ENCODE results near the gene ARID1B. TPM values are rescaled to one million over a fixed set of nuclear protein-coding genes. Genes with fewer than 3 reads are reported as not detected.

Gene ARID1B
- total RNA-seq, 6 experiments from 2014 or later, result 23.2 to 35.3 (median 30.7) TPM

- ATAC-seq, result no peak
- no peaks in the 10 kb centered on the region for H3K9me3 ChIP-seq
- intact Hi-C loops (cut with DNase I), result no loop called here
- H3K27ac ChIP-seq, result no peak overlapping the region
- DNase-seq, result no peak
- no peaks in the 10 kb centered on the region for H3K36me3 ChIP-seq
- H3K4me1 ChIP-seq, result peaks cover 0 to 36% (median 8%) of the 10 kb centered on the region in 4 donors
- no peak overlapping the region for H3K4me3 ChIP-seq
- 62% methylated on average over 3 of the region's 3 CpGs for WGBS (ENCODE audit: insufficient coverage, low coverage, low lambda C conversion rate, missing lambda C conversion rate)
- TF ChIP-seq, protein P1, sequence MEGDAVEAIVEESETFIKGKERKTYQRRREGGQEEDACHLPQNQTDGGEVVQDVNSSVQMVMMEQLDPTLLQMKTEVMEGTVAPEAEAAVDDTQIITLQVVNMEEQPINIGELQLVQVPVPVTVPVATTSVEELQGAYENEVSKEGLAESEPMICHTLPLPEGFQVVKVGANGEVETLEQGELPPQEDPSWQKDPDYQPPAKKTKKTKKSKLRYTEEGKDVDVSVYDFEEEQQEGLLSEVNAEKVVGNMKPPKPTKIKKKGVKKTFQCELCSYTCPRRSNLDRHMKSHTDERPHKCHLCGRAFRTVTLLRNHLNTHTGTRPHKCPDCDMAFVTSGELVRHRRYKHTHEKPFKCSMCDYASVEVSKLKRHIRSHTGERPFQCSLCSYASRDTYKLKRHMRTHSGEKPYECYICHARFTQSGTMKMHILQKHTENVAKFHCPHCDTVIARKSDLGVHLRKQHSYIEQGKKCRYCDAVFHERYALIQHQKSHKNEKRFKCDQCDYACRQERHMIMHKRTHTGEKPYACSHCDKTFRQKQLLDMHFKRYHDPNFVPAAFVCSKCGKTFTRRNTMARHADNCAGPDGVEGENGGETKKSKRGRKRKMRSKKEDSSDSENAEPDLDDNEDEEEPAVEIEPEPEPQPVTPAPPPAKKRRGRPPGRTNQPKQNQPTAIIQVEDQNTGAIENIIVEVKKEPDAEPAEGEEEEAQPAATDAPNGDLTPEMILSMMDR (IDR thresholded peaks at IDR 0.05), result no peak
- no peak for TF ChIP-seq POLR2A (IDR thresholded peaks at IDR 0.05)
- H3K27me3 ChIP-seq, result no peaks in the 10 kb centered on the region
These were observed 339.2 kb downstream of the ARID1B start for GRCh38 chr6:157116426-157116825.

DNA sequence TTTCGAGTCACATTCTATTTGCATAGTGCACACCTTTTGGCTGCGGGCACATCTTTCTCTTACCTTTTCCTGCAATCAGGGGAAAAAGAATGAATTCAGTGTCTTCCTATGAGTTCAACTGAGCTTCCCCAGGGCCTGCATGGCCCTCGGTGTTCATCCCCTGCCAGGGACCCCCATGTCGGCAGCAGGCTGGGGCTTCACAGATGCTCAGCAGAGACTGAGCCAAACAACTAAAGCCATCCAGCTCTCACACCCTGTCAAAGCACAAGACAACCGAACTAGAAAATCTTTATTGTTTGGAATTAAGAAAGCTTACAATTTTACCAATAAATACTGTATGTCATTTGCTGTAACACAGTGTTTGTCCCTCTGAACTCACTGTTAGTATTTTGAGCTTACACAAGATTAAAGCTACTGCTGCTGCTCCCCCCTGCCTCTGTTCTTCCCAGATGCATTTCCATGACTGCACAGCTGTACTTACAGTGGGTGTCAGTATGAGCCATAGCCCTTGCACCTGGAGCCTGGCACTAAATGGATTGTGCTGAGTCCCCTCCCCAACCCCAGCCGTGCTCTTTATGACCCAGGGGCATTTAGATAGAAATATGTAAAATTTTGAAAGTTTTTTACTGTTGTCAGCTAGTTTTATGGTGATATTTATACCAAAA, 340.4 kb downstream of the ARID1B start:
- H3K4me1 ChIP-seq, result peaks cover 0 to 45% (median 14%) of the 10 kb centered on the region in 4 donors
- no peak for DNase-seq
- no peaks in the 10 kb centered on the region for H3K27me3 ChIP-seq
- TF ChIP-seq, protein P1 (IDR thresholded peaks at IDR 0.05), result no peak
- no peak for TF ChIP-seq POLR2A (IDR thresholded peaks at IDR 0.05)
- no peak for ATAC-seq
- no peak overlapping the region for H3K27ac ChIP-seq
- intact Hi-C loops (cut with DNase I), result no loop called here
- no peak overlapping the region for H3K4me3 ChIP-seq
- WGBS (ENCODE audit: insufficient coverage, low coverage, low lambda C conversion rate, missing lambda C conversion rate), result 85% methylated on average over 6 of the region's 6 CpGs
- no peaks in the 10 kb centered on the region for H3K9me3 ChIP-seq
- H3K36me3 ChIP-seq, result no peaks in the 10 kb centered on the region

DNA sequence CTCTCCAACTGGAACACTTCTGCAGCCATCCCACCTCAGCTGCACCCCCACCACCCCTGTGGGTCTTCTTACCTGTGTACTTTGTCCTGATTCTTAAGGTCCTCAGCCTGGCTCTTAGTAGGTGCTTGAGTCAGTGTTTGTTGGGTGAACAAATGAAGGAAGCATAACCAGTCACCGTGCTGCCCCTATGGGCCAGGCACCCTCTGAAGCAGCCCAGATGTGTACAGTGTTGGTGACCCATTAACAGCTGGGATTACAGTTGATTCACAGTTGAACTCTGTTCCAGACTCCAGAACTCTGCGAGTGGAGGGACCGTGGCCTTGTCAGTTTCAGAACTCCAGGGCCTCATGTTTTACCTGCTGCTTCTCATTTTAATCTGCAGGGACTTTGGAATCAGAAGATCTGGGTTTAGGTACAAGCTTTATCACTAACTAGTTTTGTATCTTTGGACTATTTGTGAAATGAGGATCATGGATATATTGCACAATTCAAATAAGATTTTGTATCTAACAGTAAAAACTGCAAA, 342.4 kb downstream of the ARID1B start:
- intact Hi-C loops (cut with DNase I), result no loop called here
- Histone ChIP-seq H3K9me3 (no peaks in the 10 kb centered on the region), H3K36me3 (no peaks in the 10 kb centered on the region), H3K27me3 (no peaks in the 10 kb centered on the region), H3K4me3 (peak overlapping the region in 1 of 3 donors; percentile 2), H3K4me1 (peaks cover 0 to 45% (median 14%) of the 10 kb centered on the region in 4 donors), H3K27ac (peak overlapping the region; percentile 31 to 78 (median 57))
- DNase-seq, result no peak
- no peak for TF ChIP-seq POLR2A (IDR thresholded peaks at IDR 0.05)
- TF ChIP-seq, protein P1 (IDR thresholded peaks at IDR 0.05), result no peak
- WGBS (ENCODE audit: insufficient coverage, low coverage, low lambda C conversion rate, missing lambda C conversion rate), result 20% methylated on average over 3 of the region's 3 CpGs
- ATAC-seq, result peak; percentile 51 to 81 (median 65)

DNA sequence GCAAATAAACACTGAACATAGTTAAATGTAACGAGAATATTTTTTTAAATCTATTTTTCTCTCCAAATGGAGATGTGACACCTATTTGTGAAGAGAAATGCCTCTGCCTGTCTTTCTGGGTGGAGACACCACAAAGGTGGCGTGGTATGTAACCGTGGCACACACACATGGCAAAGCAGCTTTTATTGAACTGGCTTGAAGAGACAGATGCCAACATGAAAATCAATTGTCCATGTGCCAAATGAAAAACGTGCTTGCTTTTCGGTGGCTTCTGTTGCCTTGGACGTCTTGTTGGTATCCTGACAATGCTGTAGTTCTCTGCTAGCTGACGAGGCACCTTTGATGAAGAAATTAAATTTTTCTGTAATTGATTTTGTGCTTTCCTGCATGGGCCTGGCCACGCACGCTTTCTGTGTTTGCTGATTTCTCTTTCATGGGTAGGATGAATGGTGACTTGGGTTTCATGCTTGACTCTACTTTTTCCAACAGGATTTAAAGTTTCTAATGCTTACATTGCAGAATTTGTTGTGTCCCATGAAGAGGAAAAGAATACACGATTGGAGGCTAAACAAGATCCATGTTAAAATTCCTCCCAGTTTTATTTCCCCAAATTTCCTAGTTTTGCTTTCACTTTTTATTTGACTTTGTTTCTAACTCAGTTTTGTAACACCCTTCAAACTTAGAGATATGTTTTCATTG, 343.5 kb downstream of the ARID1B start:
- Histone ChIP-seq H3K9me3 (no peaks in the 10 kb centered on the region), H3K4me3 (peak overlapping the region in 2 of 3 donors; percentile 30 to 36), H3K36me3 (no peaks in the 10 kb centered on the region), H3K27me3 (no peaks in the 10 kb centered on the region), H3K27ac (peak overlapping the region; percentile 35 to 78 (median 57)), H3K4me1 (peaks cover 0 to 45% (median 14%) of the 10 kb centered on the region in 4 donors)
- peak; percentile 52 to 67 (median 62) for ATAC-seq
- TF ChIP-seq, protein P1 (IDR thresholded peaks at IDR 0.05), result no peak
- TF ChIP-seq POLR2A (IDR thresholded peaks at IDR 0.05), result no peak
- intact Hi-C loops (cut with DNase I), result no loop called here
- peak in 1 of 3 donors; percentile 65 for DNase-seq
- 25% methylated on average over 10 of the region's 10 CpGs for WGBS (ENCODE audit: insufficient coverage, low coverage, low lambda C conversion rate, missing lambda C conversion rate)
